ENCODE data around the gene MTMR12. TPM values are rescaled to one million over a fixed set of nuclear protein-coding genes. Genes with fewer than 3 reads are reported as not detected.
"Not testable (repeated sequence)": the region's sequence is repeated elsewhere in the genome, so short reads cannot be mapped to it uniquely, and the experiment has no call there.

The MTMR12 gene
- total RNA-seq, 2 donors from 2014 or later, result 43.1 to 70.7 TPM

DNA sequence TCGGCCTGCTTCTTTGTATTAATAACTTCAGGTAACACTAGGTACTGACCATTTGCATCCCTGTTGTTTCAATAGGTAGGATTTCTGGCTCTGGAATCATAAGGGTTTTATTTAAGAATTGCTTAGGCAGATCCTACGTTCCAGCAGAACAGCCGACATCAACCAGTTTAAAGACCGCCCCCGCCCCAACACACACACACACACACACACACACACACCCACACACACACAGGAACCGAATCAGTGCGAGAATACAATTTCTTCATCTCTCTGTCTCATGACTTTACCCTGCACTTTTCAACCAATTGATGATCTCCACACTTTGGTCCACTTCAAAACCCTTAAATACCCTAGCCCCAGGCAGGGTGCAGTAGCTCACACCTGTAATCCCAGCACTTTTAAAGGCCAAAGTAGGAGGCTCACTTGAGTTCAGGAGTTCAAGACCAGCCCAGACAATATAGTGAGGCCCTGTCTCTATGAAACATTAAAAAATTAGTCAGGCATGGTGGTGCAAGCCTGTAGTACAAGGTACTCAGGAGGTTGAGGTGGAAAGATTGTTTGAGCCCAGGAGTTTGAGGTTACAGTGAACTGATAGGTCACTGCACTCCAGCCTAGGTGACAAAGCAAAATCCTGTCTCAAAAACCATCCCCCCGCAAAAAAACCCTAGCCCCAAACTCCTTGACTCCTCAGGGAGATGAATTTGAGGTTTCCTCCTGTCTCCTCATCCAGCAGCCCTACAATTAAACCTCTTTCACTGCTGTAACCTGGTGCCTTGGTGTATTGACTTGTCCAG is 2.7 kb upstream of the MTMR12 start:
- no peak overlapping the region for H3K27ac ChIP-seq
- intact Hi-C loops (cut with DNase I), result loop anchor here (10.0 kb wide), 1 partner anchor 221 kb away; no protein-coding TSS in a partner anchor

GRCh38 chr5:32314658-32315057 is 1.9 kb upstream of the MTMR12 start:
- H3K27me3 ChIP-seq (replicated peaks; ENCODE audit: insufficient read depth), result no peaks in the 10 kb centered on the region
- no peaks in the 10 kb centered on the region for H3K4me1 ChIP-seq (replicated peaks)
- 73% methylated on average over 5 of the region's 5 CpGs for WGBS
- DNase-seq (ENCODE audit: low spot score), result no peak
- H3K4me3 ChIP-seq, result no peak overlapping the region
- H3K27ac ChIP-seq, result peak overlapping the region; percentile 88 to 99
- TF ChIP-seq POLR2AphosphoS5 (IDR thresholded peaks at IDR 0.05) (no peak), POLR2A (IDR thresholded peaks at IDR 0.05) (no peak)
- TF ChIP-seq, protein P1, sequence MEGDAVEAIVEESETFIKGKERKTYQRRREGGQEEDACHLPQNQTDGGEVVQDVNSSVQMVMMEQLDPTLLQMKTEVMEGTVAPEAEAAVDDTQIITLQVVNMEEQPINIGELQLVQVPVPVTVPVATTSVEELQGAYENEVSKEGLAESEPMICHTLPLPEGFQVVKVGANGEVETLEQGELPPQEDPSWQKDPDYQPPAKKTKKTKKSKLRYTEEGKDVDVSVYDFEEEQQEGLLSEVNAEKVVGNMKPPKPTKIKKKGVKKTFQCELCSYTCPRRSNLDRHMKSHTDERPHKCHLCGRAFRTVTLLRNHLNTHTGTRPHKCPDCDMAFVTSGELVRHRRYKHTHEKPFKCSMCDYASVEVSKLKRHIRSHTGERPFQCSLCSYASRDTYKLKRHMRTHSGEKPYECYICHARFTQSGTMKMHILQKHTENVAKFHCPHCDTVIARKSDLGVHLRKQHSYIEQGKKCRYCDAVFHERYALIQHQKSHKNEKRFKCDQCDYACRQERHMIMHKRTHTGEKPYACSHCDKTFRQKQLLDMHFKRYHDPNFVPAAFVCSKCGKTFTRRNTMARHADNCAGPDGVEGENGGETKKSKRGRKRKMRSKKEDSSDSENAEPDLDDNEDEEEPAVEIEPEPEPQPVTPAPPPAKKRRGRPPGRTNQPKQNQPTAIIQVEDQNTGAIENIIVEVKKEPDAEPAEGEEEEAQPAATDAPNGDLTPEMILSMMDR (IDR thresholded peaks at IDR 0.05), result no peak
- H3K36me3 ChIP-seq, result no peaks in the 10 kb centered on the region
- no peaks in the 10 kb centered on the region for H3K9me3 ChIP-seq
- intact Hi-C loops (cut with DNase I), result loop anchor here (5.0 to 10.0 kb wide), 3 partner anchors 82 to 220 kb away; partner anchors contain the start of gene GOLPH3

More for the DNA sequence above, 2.7 kb upstream of the MTMR12 start:
- H3K36me3 ChIP-seq, result no peaks in the 10 kb centered on the region
- no peak for DNase-seq (ENCODE audit: low spot score)
- no peaks in the 10 kb centered on the region for H3K9me3 ChIP-seq
- H3K27me3 ChIP-seq (replicated peaks; ENCODE audit: insufficient read depth), result no peaks in the 10 kb centered on the region
- H3K4me3 ChIP-seq, result no peak overlapping the region
- no peaks in the 10 kb centered on the region for H3K4me1 ChIP-seq (replicated peaks)
- TF ChIP-seq POLR2A (IDR thresholded peaks at IDR 0.05) (no peak), POLR2AphosphoS5 (IDR thresholded peaks at IDR 0.05) (no peak)
- TF ChIP-seq, protein P1 (IDR thresholded peaks at IDR 0.05), result no peak
- WGBS, result 79% methylated on average over 8 of the region's 8 CpGs

DNA sequence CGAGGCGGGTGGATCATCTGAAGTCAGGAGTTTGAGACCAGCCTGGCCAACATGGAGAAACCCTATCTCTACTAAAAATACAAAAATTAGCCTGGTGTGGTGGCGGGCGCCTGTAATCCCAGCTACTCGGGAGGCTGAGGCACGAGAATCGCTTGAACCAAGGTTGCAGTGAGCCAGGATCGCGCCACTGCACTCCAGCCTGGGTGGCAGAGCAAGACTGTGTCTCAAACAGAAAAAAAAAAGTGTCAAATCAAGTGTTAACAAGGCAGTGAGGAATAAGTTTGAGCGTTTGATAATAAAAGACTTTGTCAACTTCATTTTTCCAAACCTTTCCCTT is 1.4 kb upstream of the MTMR12 start:
- intact Hi-C loops (cut with DNase I), result loop anchor here (5.0 to 10.0 kb wide), 3 partner anchors 82 to 219 kb away; partner anchors contain the start of gene GOLPH3
- H3K9me3 ChIP-seq; H3K4me1 ChIP-seq (replicated peaks); H3K4me3 ChIP-seq; H3K27me3 ChIP-seq (replicated peaks; ENCODE audit: insufficient read depth); H3K36me3 ChIP-seq; DNase-seq (ENCODE audit: low spot score): not testable (repeated sequence)
- H3K27ac ChIP-seq, result peak overlapping the region; percentile 88 to 99
- WGBS, result 84% methylated on average over 10 of the region's 10 CpGs

- Histone ChIP-seq H3K4me3 (peak overlapping the region; percentile 96 to 98), H3K36me3 (no peaks in the 10 kb centered on the region), H3K9me3 (no peaks in the 10 kb centered on the region), H3K27me3 (replicated peaks; ENCODE audit: insufficient read depth) (no peaks in the 10 kb centered on the region), H3K27ac (peak overlapping the region; percentile 98 to 99), H3K4me1 (replicated peaks) (no peaks in the 10 kb centered on the region)
- intact Hi-C loops (cut with DNase I), result loop anchor here (5.0 to 10.0 kb wide), 3 partner anchors 80 to 217 kb away; partner anchors contain the start of gene GOLPH3
- DNase-seq (ENCODE audit: low spot score), result peak; percentile 62
- 0% methylated on average over 34 of the region's 34 CpGs for WGBS
- TF ChIP-seq, protein P1 (IDR thresholded peaks at IDR 0.05), result no peak
- TF ChIP-seq POLR2A (IDR thresholded peaks at IDR 0.05) (peak; percentile 45), POLR2AphosphoS5 (IDR thresholded peaks at IDR 0.05) (peak; percentile 44)
These were observed 543 bp downstream of the MTMR12 start for GRCh38 chr5:32312197-32312594.

DNA sequence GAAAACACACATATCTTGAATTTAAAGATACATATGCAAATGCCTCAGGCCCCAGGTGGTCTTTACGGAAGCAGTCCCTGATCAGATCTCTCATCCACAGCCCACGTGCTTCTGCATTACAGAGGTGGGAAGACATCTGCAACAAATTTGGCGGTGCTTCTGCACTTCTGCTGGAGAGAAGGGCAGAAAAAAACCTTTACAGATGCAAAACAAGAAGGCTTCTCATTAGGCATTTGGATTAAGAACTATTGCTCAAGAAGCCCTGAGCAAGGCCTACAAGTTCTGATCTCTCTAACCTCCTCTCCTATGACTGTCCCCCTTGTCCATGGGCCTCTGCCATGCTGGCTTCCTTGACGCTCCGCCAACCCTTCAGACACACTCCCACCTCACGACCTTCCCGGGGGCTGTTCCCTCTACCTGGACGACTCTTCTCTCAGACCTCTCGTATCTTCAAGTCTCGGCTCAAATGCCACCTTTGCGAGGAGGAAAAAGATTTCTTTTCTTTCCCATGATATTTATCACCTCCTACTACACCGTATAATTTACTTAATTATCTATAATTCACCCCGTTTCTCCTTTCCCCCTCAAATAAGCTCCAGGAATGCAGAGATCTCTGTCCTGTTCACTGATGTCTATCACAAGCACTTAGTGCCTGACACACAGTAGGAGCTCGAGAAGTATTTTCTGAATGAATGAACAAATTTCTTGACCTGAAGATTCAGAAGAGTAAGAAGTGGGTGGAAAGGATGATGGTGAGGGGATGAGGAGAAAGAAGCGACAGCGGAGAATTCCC is 1.1 kb downstream of the MTMR12 start:
- Histone ChIP-seq H3K4me1 (replicated peaks) (peaks cover 3% of the 10 kb centered on the region), H3K27me3 (replicated peaks; ENCODE audit: insufficient read depth) (no peaks in the 10 kb centered on the region), H3K9me3 (no peaks in the 10 kb centered on the region), H3K36me3 (no peaks in the 10 kb centered on the region), H3K4me3 (peak overlapping the region; percentile 96 to 98), H3K27ac (peak overlapping the region; percentile 98 to 99)
- TF ChIP-seq, protein P1 (IDR thresholded peaks at IDR 0.05), result no peak
- TF ChIP-seq POLR2AphosphoS5 (IDR thresholded peaks at IDR 0.05) (no peak), POLR2A (IDR thresholded peaks at IDR 0.05) (no peak)
- intact Hi-C loops (cut with DNase I), result loop anchor here (5.0 to 10.0 kb wide), 3 partner anchors 79 to 217 kb away; partner anchors contain the start of gene GOLPH3
- DNase-seq (ENCODE audit: low spot score), result no peak
- WGBS, result 24% methylated on average over 16 of the region's 16 CpGs

Measured in prostate gland (tissue), 2 donors.